ENCODE measurements around the gene OR51F1.

The OR51F1 gene

DNA sequence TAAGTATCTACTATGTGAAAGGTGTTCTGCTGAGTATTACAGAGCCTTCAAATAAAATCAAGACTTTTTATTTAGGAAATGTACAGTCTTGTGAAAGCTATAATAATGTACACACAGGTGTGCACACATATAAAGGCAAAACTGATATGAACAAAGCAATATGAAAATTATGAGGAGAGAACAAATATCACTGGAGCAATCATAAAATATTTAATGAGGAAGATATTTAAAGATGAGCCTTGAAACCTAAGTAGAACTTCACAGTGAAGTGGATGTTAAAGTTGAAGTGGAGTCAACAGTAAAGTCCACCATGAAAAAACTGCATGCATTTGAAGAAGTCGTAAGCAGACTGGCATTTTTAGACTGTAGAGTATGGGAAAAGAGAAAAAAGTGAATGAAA is 18.5 kb downstream of the OR51F1 start:
- Histone ChIP-seq H3K9me3 (ENCODE audit: control insufficient read depth, insufficient read depth, low read depth, low read length) (no peaks in the 10 kb centered on the region), H3K4me3 (ENCODE audit: low read depth, low read length) (no peak overlapping the region), H3K36me3 (ENCODE audit: control insufficient read depth in 2 of 2, insufficient read depth in 1 of 2, low read length in 2 of 2) (no peaks in the 10 kb centered on the region), H3K4me1 (ENCODE audit: control insufficient read depth, insufficient read depth, low read length) (no peaks in the 10 kb centered on the region), H3K27ac (ENCODE audit: extremely low read depth, low read depth, low read length) (no peak overlapping the region)
- ChIA-PET POLR2A (no interaction called here), CTCF (interaction anchor here (0.7 kb wide), 1 partner anchor 38 kb away, joined by 3 read pairs; no protein-coding TSS in a partner anchor)
- no peak for TF ChIP-seq ZNF416 (tag by site-specific recombination; IDR thresholded peaks at IDR 0.05)
- TF ChIP-seq, protein P1, sequence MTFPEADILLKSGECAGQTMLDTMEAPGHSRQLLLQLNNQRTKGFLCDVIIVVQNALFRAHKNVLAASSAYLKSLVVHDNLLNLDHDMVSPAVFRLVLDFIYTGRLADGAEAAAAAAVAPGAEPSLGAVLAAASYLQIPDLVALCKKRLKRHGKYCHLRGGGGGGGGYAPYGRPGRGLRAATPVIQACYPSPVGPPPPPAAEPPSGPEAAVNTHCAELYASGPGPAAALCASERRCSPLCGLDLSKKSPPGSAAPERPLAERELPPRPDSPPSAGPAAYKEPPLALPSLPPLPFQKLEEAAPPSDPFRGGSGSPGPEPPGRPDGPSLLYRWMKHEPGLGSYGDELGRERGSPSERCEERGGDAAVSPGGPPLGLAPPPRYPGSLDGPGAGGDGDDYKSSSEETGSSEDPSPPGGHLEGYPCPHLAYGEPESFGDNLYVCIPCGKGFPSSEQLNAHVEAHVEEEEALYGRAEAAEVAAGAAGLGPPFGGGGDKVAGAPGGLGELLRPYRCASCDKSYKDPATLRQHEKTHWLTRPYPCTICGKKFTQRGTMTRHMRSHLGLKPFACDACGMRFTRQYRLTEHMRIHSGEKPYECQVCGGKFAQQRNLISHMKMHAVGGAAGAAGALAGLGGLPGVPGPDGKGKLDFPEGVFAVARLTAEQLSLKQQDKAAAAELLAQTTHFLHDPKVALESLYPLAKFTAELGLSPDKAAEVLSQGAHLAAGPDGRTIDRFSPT (tag by site-specific recombination; IDR thresholded peaks at IDR 0.05) = no peak
- TF ChIP-seq ZNF555 (tag by site-specific recombination; conservative IDR thresholded peaks at IDR 0.05) = no peak
- TF ChIP-seq ZNF837 (tag by site-specific recombination; IDR thresholded peaks at IDR 0.05) = no peak
- TF ChIP-seq HOXA7 (CRISPR knock-in tag; IDR thresholded peaks at IDR 0.05; ENCODE audit: borderline replicate concordance) = no peak
- TF ChIP-seq ZNF341 (tag by site-specific recombination; IDR thresholded peaks at IDR 0.05; ENCODE audit: low read depth) = no peak
- TF ChIP-seq ZNF426 (tag by site-specific recombination; IDR thresholded peaks at IDR 0.05) = no peak
- TF ChIP-seq ZNF292 (tag by site-specific recombination; IDR thresholded peaks at IDR 0.05; ENCODE audit: borderline replicate concordance, low read depth) = no peak

DNA sequence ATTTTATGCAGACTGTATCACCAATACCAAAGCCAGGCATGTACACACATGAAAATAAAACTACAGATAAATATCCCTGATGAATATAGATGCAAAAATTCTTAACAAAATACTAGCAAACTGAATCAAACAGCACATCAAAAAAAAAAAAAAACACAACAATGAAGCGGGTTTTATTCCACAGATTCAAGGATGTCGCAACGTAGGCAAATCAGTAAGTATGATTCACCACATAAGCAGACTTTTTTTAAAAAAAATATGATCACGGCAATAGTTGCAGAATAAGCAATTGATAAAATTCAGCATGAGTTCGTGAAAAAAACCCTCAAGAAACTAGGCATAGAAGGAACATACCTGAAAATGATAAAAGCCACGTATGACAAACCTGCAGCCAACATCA is 21.3 kb downstream of the OR51F1 start:
- Histone ChIP-seq H3K9me3 (ENCODE audit: control insufficient read depth, insufficient read depth, low read depth, low read length) (no peaks in the 10 kb centered on the region), H3K36me3 (ENCODE audit: control insufficient read depth in 2 of 2, insufficient read depth in 1 of 2, low read length in 2 of 2) (no peaks in the 10 kb centered on the region), H3K4me1 (ENCODE audit: control insufficient read depth, insufficient read depth, low read length) (no peaks in the 10 kb centered on the region), H3K4me3 (ENCODE audit: low read depth, low read length) (no peak overlapping the region), H3K27ac (ENCODE audit: extremely low read depth, low read depth, low read length) (no peak overlapping the region)
- ChIA-PET POLR2A (no interaction called here), CTCF (no interaction called here)
- TF ChIP-seq ZNF138 (tag by site-specific recombination; IDR thresholded peaks at IDR 0.05; ENCODE audit: borderline replicate concordance) = no peak
- no peak for TF ChIP-seq GLI4 (tag by site-specific recombination; IDR thresholded peaks at IDR 0.05)
- TF ChIP-seq ZNF510 (tag by site-specific recombination; IDR thresholded peaks at IDR 0.05; ENCODE audit: insufficient replicate concordance) = no peak
- TF ChIP-seq ZNF19 (tag by site-specific recombination; IDR thresholded peaks at IDR 0.05; ENCODE audit: low read depth) = no peak
- TF ChIP-seq, protein P2, sequence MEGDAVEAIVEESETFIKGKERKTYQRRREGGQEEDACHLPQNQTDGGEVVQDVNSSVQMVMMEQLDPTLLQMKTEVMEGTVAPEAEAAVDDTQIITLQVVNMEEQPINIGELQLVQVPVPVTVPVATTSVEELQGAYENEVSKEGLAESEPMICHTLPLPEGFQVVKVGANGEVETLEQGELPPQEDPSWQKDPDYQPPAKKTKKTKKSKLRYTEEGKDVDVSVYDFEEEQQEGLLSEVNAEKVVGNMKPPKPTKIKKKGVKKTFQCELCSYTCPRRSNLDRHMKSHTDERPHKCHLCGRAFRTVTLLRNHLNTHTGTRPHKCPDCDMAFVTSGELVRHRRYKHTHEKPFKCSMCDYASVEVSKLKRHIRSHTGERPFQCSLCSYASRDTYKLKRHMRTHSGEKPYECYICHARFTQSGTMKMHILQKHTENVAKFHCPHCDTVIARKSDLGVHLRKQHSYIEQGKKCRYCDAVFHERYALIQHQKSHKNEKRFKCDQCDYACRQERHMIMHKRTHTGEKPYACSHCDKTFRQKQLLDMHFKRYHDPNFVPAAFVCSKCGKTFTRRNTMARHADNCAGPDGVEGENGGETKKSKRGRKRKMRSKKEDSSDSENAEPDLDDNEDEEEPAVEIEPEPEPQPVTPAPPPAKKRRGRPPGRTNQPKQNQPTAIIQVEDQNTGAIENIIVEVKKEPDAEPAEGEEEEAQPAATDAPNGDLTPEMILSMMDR (tag by site-specific recombination; IDR thresholded peaks at IDR 0.05) = no peak
- no peak for TF ChIP-seq KLF8 (tag by site-specific recombination; IDR thresholded peaks at IDR 0.05)
- TF ChIP-seq, protein P3, sequence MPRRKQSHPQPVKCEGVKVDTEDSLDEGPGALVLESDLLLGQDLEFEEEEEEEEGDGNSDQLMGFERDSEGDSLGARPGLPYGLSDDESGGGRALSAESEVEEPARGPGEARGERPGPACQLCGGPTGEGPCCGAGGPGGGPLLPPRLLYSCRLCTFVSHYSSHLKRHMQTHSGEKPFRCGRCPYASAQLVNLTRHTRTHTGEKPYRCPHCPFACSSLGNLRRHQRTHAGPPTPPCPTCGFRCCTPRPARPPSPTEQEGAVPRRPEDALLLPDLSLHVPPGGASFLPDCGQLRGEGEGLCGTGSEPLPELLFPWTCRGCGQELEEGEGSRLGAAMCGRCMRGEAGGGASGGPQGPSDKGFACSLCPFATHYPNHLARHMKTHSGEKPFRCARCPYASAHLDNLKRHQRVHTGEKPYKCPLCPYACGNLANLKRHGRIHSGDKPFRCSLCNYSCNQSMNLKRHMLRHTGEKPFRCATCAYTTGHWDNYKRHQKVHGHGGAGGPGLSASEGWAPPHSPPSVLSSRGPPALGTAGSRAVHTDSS (tag by site-specific recombination; IDR thresholded peaks at IDR 0.05) = no peak
- TF ChIP-seq, protein P4, sequence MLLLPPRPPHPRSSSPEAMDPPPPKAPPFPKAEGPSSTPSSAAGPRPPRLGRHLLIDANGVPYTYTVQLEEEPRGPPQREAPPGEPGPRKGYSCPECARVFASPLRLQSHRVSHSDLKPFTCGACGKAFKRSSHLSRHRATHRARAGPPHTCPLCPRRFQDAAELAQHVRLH (tag by site-specific recombination; IDR thresholded peaks at IDR 0.05) = no peak
- no peak for TF ChIP-seq ZNF239 (tag by site-specific recombination; IDR thresholded peaks at IDR 0.05)
- no peak for TF ChIP-seq HOXC10 (CRISPR knock-in tag; IDR thresholded peaks at IDR 0.05)
- TF ChIP-seq ZNF501 (tag by site-specific recombination; IDR thresholded peaks at IDR 0.05) = no peak
- no peak for TF ChIP-seq SALL2 (tag by site-specific recombination; IDR thresholded peaks at IDR 0.05; ENCODE audit: borderline replicate concordance)
- no peak for TF ChIP-seq ZNF37A (tag by site-specific recombination; IDR thresholded peaks at IDR 0.05)
- TF ChIP-seq REPIN1 (tag by site-specific recombination; IDR thresholded peaks at IDR 0.05; ENCODE audit: low read depth) = no peak
- TF ChIP-seq SP2 (tag by site-specific recombination; IDR thresholded peaks at IDR 0.05) = no peak
- TF ChIP-seq ZSCAN23 (tag by site-specific recombination; IDR thresholded peaks at IDR 0.05) = no peak
- no peak for TF ChIP-seq ZNF132 (tag by site-specific recombination; IDR thresholded peaks at IDR 0.05; ENCODE audit: borderline replicate concordance)
- TF ChIP-seq OVOL3 (tag by site-specific recombination; IDR thresholded peaks at IDR 0.05) = no peak
- TF ChIP-seq, protein P1 (tag by site-specific recombination; IDR thresholded peaks at IDR 0.05) = no peak
- no peak for TF ChIP-seq ZNF211 (tag by site-specific recombination; IDR thresholded peaks at IDR 0.05; ENCODE audit: low read depth)

Measured in HEK293 (cell line).